CD4-positive, alpha-beta T cell (primary cell): ENCODE results near the gene RNF130. TPM values are rescaled to one million over a fixed set of nuclear protein-coding genes. Genes with fewer than 3 reads are reported as not detected.

ENCODE experiments used
- ATAC-seq: fragments of 200-7000 bp; cut with Tn5 transposase; one replicate; pipeline ENCODE4 v1.10.0; 2022; ENCODE audit warnings: mild to moderate bottlenecking; ENCODE audit not compliant: poor library complexity
- CTCF ChIA-PET: fragments of 350-600 bp; sonication (Branson Sonifier 250); formaldehyde crosslinking; loops from one replicate; lab custom pipeline; 2021; ENCODE audit warnings: antibody characterized with exemption, inconsistent platforms; lab: Charles Lee
- POLR2A ChIA-PET: fragments of 350-600 bp; sonication (Branson Sonifier 250); formaldehyde crosslinking; loops from one replicate; lab custom pipeline; 2021; ENCODE audit warnings: antibody characterized with exemption, inconsistent platforms; lab: Charles Lee
- DNase-seq, 14 experiments: peaks; one replicate each; pipeline ENCODE4 v3.0.0-alpha.2; 2013 to 2020; ENCODE audit warnings: mixed read lengths in 2 of 14
- H3K27ac ChIP-seq, 2 donors: one replicate each; pipeline versions ENCODE4 v1.5.1 to v1.7.0; 2013; ENCODE audit warnings: low read length in 2 of 2, low read depth in 1 of 2, mild to moderate bottlenecking in 1 of 2
- H3K27me3 ChIP-seq, 2 experiments: 1 replicate in 1 of 2; 2 replicates in 1 of 2; pipeline versions ENCODE4 v1.6.1 to v1.7.0; 2013; ENCODE audit warnings: low read length in 2 of 2, control low read depth in 1 of 2, mild to moderate bottlenecking in 1 of 2, moderate library complexity in 1 of 2; ENCODE audit not compliant: insufficient read depth in 2 of 2, control insufficient read depth in 1 of 2
- H3K36me3 ChIP-seq: one replicate; pipeline ENCODE4 v1.6.1; 2013; ENCODE audit warnings: low read length, control low read depth; ENCODE audit not compliant: insufficient read depth
- H3K4me1 ChIP-seq: one replicate; pipeline ENCODE4 v1.6.1; 2013; ENCODE audit warnings: low read length, control low read depth; ENCODE audit not compliant: insufficient read depth
- H3K4me3 ChIP-seq: one replicate; pipeline ENCODE4 v1.5.1; 2013; ENCODE audit warnings: mild to moderate bottlenecking, low read length, moderate library complexity
- H3K9me3 ChIP-seq, 2 experiments: 1 replicate in 1 of 2; 2 replicates in 1 of 2; pipeline versions ENCODE4 v1.6.1 to v1.7.0; 2013; ENCODE audit warnings: low read length in 2 of 2, mild to moderate bottlenecking in 2 of 2, control low read depth in 1 of 2, moderate library complexity in 1 of 2; ENCODE audit not compliant: control insufficient read depth in 1 of 2, insufficient read depth in 1 of 2
- H3K27ac Mint-ChIP-seq: one replicate; pipeline ENCODE4 v1.8.0; 2020; ENCODE audit warnings: mixed read lengths
- H3K27me3 Mint-ChIP-seq: one replicate; pipeline ENCODE4 v1.8.0; 2021; ENCODE audit warnings: mixed read lengths
- H3K36me3 Mint-ChIP-seq: one replicate; pipeline ENCODE4 v1.8.0; 2021; ENCODE audit warnings: low read depth, mixed read lengths
- H3K4me1 Mint-ChIP-seq: one replicate; pipeline ENCODE4 v1.8.0; 2021; ENCODE audit warnings: low read depth, mixed read lengths
- H3K4me3 Mint-ChIP-seq: one replicate; pipeline ENCODE4 v1.8.0; 2020; ENCODE audit warnings: mild to moderate bottlenecking, mixed read lengths
- H3K9me3 Mint-ChIP-seq: one replicate; pipeline ENCODE4 v1.8.0; 2020; ENCODE audit warnings: mixed read lengths
- CTCF ChIP-seq: fragments of 200-600 bp; IDR thresholded peaks from one replicate; pipeline ENCODE4 v1.8.0; 2022; ENCODE audit warnings: antibody characterized with exemption, mild to moderate bottlenecking
- intact Hi-C, 2 experiments: fragments of 100-400 bp; cut with DNase I in 1 of 2; cut with micrococcal nuclease in 1 of 2; formaldehyde crosslinking; loops; one replicate each; pipeline versions ENCODE4 v1.15.1 to v1.9.0; 2023 to 2025; cut with DNase I, micrococcal nuclease
- microRNA-seq: library from miRNA; unstranded; fragments of <30 nt; microRNA quantifications from one replicate; pipeline ENCODE4 v1.2.0, GENCODE V29; 2021; ENCODE audit warnings: borderline microRNAs expressed, borderline replicate concordance
- total RNA-seq, 174 experiments: library from RNA in 2 of 174; stranded (reverse) in 2 of 174; gene quantifications; one replicate each; pipeline ENCODE4 v1.2.3 and lab custom pipeline; 2021 to 2026

RNF130 gene
- total RNA-seq, 2 experiments from 2014 or later, result 18.2 to 19.1 TPM

DNA sequence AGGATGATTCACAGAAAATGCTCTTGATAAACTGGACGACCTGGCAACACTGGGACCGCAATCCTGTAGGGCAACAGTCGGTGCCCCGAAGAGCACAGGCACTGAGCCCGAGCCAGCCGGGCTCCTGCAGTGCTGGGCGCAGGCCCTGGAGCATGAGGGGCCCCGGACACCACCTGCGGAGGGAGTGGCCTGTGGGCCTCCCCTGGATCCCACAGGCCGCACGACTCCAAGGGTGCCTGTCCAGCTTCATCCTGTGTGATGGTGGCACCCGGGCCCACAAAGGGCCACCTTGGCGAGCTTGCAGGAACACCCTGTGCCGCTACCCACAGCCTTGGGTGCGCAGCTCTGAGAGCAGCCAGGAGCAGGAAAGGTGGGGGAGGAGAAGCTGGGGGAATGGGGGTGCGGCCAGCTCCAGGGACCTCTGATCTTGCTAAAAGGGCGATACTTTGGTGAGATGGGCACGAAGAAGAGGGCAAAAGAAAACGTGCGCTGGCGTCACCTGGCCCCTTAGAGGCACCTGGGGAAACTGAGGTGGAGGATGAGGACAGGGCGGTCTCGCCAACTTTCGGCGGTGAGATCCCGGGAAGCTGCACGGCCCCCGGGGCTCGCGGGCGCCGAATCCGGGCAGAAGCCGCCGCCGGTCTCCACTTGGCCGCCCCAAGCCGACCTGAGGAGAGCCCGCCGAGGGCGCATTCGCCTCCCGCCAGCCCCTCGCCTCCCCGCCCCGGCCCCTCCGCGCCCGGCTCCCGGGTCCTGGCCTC is 164.6 kb downstream of the RNF130 start:
- DNase-seq, result peak in 7 of 14 experiments; percentile 9 to 56 (median 25)
- Histone ChIP-seq H3K27ac (no peak overlapping the region), H3K4me3 (peak overlapping the region; percentile 60), H3K36me3 (peaks cover 27% of the 10 kb centered on the region), H3K9me3 (no peaks in the 10 kb centered on the region), H3K27me3 (no peaks in the 10 kb centered on the region), H3K4me1 (peaks cover 25% of the 10 kb centered on the region)
- POLR2A ChIA-PET, result interaction anchor here (0.7 to 1.4 kb wide), 4 partner anchors 45 to 1786 kb away, joined by 3 to 10 read pairs (median 3); no protein-coding TSS in a partner anchor
- no peak for TF ChIP-seq CTCF
- H3K36me3 Mint-ChIP-seq, result peaks cover 25% of the 10 kb centered on the region
- no peaks in the 10 kb centered on the region for H3K9me3 Mint-ChIP-seq
- peak overlapping the region; percentile 95 for H3K4me3 Mint-ChIP-seq
- peak; percentile 15 for ATAC-seq
- H3K27me3 Mint-ChIP-seq, result no peaks in the 10 kb centered on the region
- CTCF ChIA-PET, result interaction anchor here (0.6 to 5.9 kb wide), 2 partner anchors 105 to 225 kb away, joined by 3 to 27 read pairs; no protein-coding TSS in a partner anchor
- intact Hi-C loops, result loop anchor here (1.0 to 10.0 kb wide), 8 partner anchors 48 to 590 kb away; partner anchors contain the start of genes CBY3 (in 1 of the 2), MAML1 (in 1 of the 2), MRNIP (in 1 of the 2) and RNF130 (in 1 of the 2)
- peak overlapping the region; percentile 82 for H3K27ac Mint-ChIP-seq
- peaks cover 23% of the 10 kb centered on the region for H3K4me1 Mint-ChIP-seq

DNA sequence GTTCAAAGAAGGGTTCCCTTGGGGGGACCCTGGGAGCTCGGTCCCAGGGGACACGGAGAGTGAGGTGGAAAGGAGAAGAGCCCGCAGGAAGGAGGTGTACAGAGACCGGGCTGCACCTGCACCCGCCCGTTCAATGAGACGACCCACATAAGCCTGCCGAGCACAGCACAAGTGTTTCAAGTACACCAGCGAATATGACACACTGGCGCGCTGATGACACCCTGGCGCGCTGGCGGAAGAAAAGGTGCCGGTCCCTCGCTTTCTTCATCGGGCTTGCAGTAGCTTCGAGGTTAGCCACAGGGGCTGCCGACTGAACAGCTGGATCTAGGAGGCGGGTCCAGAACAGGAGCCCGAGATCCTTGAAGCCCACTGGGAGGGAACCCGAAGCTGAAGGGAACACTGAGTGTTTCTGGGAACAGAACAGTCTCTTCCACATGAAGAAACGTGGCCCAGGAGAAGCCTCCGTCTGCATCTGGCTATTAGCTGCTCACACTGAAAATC is 165.2 kb downstream of the RNF130 start:
- Mint-ChIP-seq H3K4me1 (peaks cover 23% of the 10 kb centered on the region), H3K36me3 (peaks cover 25% of the 10 kb centered on the region), H3K27me3 (no peaks in the 10 kb centered on the region), H3K4me3 (peak overlapping the region; percentile 95), H3K9me3 (no peaks in the 10 kb centered on the region), H3K27ac (peak overlapping the region; percentile 39)
- H3K4me3 ChIP-seq, result peak overlapping the region; percentile 60
- CTCF ChIA-PET, result interaction anchor here (5.9 kb wide), 1 partner anchor 104 kb away, joined by 27 read pairs; no protein-coding TSS in a partner anchor
- ATAC-seq, result no peak
- peaks cover 25% of the 10 kb centered on the region for H3K4me1 ChIP-seq
- no peaks in the 10 kb centered on the region for H3K27me3 ChIP-seq
- no peak for TF ChIP-seq CTCF
- peaks cover 28% of the 10 kb centered on the region for H3K36me3 ChIP-seq
- intact Hi-C loops, result loop anchor here (2.0 to 10.0 kb wide), 7 partner anchors 48 to 591 kb away; partner anchors contain the start of genes CBY3 (in 1 of the 2), MAML1 (in 1 of the 2), MRNIP (in 1 of the 2) and RNF130 (in 1 of the 2)
- POLR2A ChIA-PET, result interaction anchor here (0.7 to 1.4 kb wide), 4 partner anchors 45 to 1786 kb away, joined by 3 to 10 read pairs (median 3); no protein-coding TSS in a partner anchor
- no peak overlapping the region for H3K27ac ChIP-seq
- peak in 1 of 14 experiments; percentile 33 for DNase-seq
- no peaks in the 10 kb centered on the region for H3K9me3 ChIP-seq

DNA sequence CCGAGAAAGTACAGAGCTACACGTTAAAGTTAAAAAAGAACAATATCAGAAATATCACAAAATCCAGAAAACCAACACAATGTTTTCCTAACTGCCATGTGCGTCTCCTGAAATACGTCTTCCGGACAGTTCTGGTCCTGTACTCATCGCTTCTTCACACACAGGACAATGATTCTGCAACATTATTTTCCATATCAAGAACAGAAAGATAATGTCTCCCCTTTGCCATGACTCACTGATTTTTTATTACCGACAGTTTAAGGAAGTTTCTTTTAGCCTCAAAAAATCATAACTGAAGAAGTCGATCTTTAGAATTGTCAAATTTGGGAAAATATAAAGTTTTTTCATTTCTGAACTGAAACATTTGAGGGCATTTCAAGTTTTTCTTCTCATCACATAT is 166.4 kb downstream of the RNF130 start:
- DNase-seq, result no peak
- H3K27ac ChIP-seq, result no peak overlapping the region
- Mint-ChIP-seq H3K36me3 (peaks cover 33% of the 10 kb centered on the region), H3K4me3 (peak overlapping the region; percentile 6), H3K27ac (no peak overlapping the region), H3K9me3 (no peaks in the 10 kb centered on the region), H3K27me3 (no peaks in the 10 kb centered on the region), H3K4me1 (peaks cover 23% of the 10 kb centered on the region)
- ChIA-PET CTCF (interaction anchor here (5.9 kb wide), 1 partner anchor 103 kb away, joined by 27 read pairs; no protein-coding TSS in a partner anchor), POLR2A (no interaction called here)
- ATAC-seq, result no peak
- TF ChIP-seq CTCF, result no peak
- H3K4me1 ChIP-seq, result peaks cover 25% of the 10 kb centered on the region
- H3K36me3 ChIP-seq, result peaks cover 30% of the 10 kb centered on the region
- no peaks in the 10 kb centered on the region for H3K9me3 ChIP-seq
- intact Hi-C loops, result loop anchor here (5.0 to 10.0 kb wide), 5 partner anchors 167 to 592 kb away; partner anchors contain the start of genes CBY3 (in 1 of the 2), MAML1 (in 1 of the 2) and RNF130 (in 1 of the 2)
- H3K27me3 ChIP-seq, result no peaks in the 10 kb centered on the region
- no peak overlapping the region for H3K4me3 ChIP-seq

Small RNA genes lying within 50 kb of the gene (microRNA-seq; reads per million reads assigned to microRNA genes)
- gene MIR340, result 66.9 reads per million, percentile 62 among the genes with 10 or more reads in this experiment

Other genes with a start within 250 kb of the RNF130 start
- gene MRNIP, start 212.9 kb downstream of the RNF130 start, total RNA-seq, result 10 to 100 TPM; 31.8 to 32.8 TPM
- gene TBC1D9B, start 163.9 kb downstream of the RNF130 start, total RNA-seq, result 10 to 100 TPM; 67.5 to 71.8 TPM
- gene RASGEF1C, start 137.5 kb upstream of the RNF130 start, total RNA-seq, result not detected
- gene MAPK9, start 220.3 kb upstream of the RNF130 start, total RNA-seq, result 10 to 100 TPM; 21.2 to 21.7 TPM